Measurements from ENCODE around the gene C1orf21. TPM values are rescaled to one million over a fixed set of nuclear protein-coding genes. Genes with fewer than 3 reads are reported as not detected.

Gene C1orf21
- total RNA-seq, 1 donor from 2014 or later, result 15.6 TPM

GRCh38 chr1:184524248-184524647 is 137.4 kb downstream of the C1orf21 start:
- Mint-ChIP-seq H3K27ac (ENCODE audit: unreplicated experiment) (no peak overlapping the region), H3K4me1 (ENCODE audit: low read depth) (peaks cover 5% of the 10 kb centered on the region), H3K9me3 (ENCODE audit: low read depth) (no peaks in the 10 kb centered on the region), H3K27me3 (ENCODE audit: low read depth) (no peaks in the 10 kb centered on the region), H3K4me3 (ENCODE audit: unreplicated experiment) (no peak overlapping the region), H3K36me3 (ENCODE audit: low read depth) (no peaks in the 10 kb centered on the region)
- TF ChIP-seq CTCF (IDR thresholded peaks at IDR 0.05), result no peak
- DNase-seq (ENCODE audit: low spot score), result no peak

GRCh38 chr1:184527402-184527801 is 140.6 kb downstream of the C1orf21 start:
- H3K27ac Mint-ChIP-seq (ENCODE audit: unreplicated experiment), result no peak overlapping the region
- DNase-seq (ENCODE audit: low spot score), result no peak
- no peak overlapping the region for H3K4me3 Mint-ChIP-seq (ENCODE audit: unreplicated experiment)
- no peaks in the 10 kb centered on the region for H3K9me3 Mint-ChIP-seq (ENCODE audit: low read depth)
- peaks cover 8% of the 10 kb centered on the region for H3K4me1 Mint-ChIP-seq (ENCODE audit: low read depth)
- TF ChIP-seq CTCF (IDR thresholded peaks at IDR 0.05), result no peak
- no peaks in the 10 kb centered on the region for H3K27me3 Mint-ChIP-seq (ENCODE audit: low read depth)
- no peaks in the 10 kb centered on the region for H3K36me3 Mint-ChIP-seq (ENCODE audit: low read depth)

GRCh38 chr1:184530226-184530625 is 143.4 kb downstream of the C1orf21 start:
- Mint-ChIP-seq H3K9me3 (ENCODE audit: low read depth) (no peaks in the 10 kb centered on the region), H3K27ac (ENCODE audit: unreplicated experiment) (no peak overlapping the region), H3K27me3 (ENCODE audit: low read depth) (no peaks in the 10 kb centered on the region), H3K36me3 (ENCODE audit: low read depth) (peaks cover 4% of the 10 kb centered on the region), H3K4me1 (ENCODE audit: low read depth) (peaks cover 3% of the 10 kb centered on the region), H3K4me3 (ENCODE audit: unreplicated experiment) (no peak overlapping the region)
- TF ChIP-seq CTCF (IDR thresholded peaks at IDR 0.05), result no peak
- no peak for DNase-seq (ENCODE audit: low spot score)

- Mint-ChIP-seq H3K27ac (ENCODE audit: unreplicated experiment) (no peak overlapping the region), H3K9me3 (ENCODE audit: low read depth) (peaks cover 6% of the 10 kb centered on the region)
Measured at GRCh38 chr1:184531296-184531695, 144.5 kb downstream of the C1orf21 start.

GRCh38 chr1:184532199-184532598 is 145.4 kb downstream of the C1orf21 start:
- H3K36me3 Mint-ChIP-seq (ENCODE audit: low read depth), result peaks cover 4% of the 10 kb centered on the region
- no peak overlapping the region for H3K27ac Mint-ChIP-seq (ENCODE audit: unreplicated experiment)

More at GRCh38 chr1:184531296-184531695, 144.5 kb downstream of the C1orf21 start:
- no peak for DNase-seq (ENCODE audit: low spot score)
- no peak overlapping the region for H3K4me3 Mint-ChIP-seq (ENCODE audit: unreplicated experiment)
- H3K4me1 Mint-ChIP-seq (ENCODE audit: low read depth), result peaks cover 3% of the 10 kb centered on the region
- TF ChIP-seq CTCF (IDR thresholded peaks at IDR 0.05), result no peak
- H3K27me3 Mint-ChIP-seq (ENCODE audit: low read depth), result no peaks in the 10 kb centered on the region
- peaks cover 4% of the 10 kb centered on the region for H3K36me3 Mint-ChIP-seq (ENCODE audit: low read depth)

More at GRCh38 chr1:184532199-184532598, 145.4 kb downstream of the C1orf21 start:
- no peak overlapping the region for H3K4me3 Mint-ChIP-seq (ENCODE audit: unreplicated experiment)
- peaks cover 7% of the 10 kb centered on the region for H3K9me3 Mint-ChIP-seq (ENCODE audit: low read depth)
- no peak for TF ChIP-seq CTCF (IDR thresholded peaks at IDR 0.05)
- no peak for DNase-seq (ENCODE audit: low spot score)
- no peaks in the 10 kb centered on the region for H3K27me3 Mint-ChIP-seq (ENCODE audit: low read depth)
- peaks cover 3% of the 10 kb centered on the region for H3K4me1 Mint-ChIP-seq (ENCODE audit: low read depth)
